DOHH2 (cell line): Measurements from ENCODE around the gene HMGCL.

Experiments used
- EZH2phosphoT487 ChIP-seq: fragments of 200-600 bp; sonication (generic); IDR thresholded peaks from 2 replicates; pipeline ENCODE4 v1.6.1; 2017; ENCODE audit warnings: borderline replicate concordance, mild to moderate bottlenecking, antibody characterized with exemption, low read length, moderate library complexity, mixed read lengths
- TF ChIP-seq, protein P1 (sequence below): fragments of 200-600 bp; sonication (generic); IDR thresholded peaks from one replicate; pipeline ENCODE4 v1.5.1; 2014; ENCODE audit warnings: antibody characterized with exemption, mild to moderate bottlenecking, low read depth, low read length; ENCODE audit not compliant: poor library complexity, severe bottlenecking

DNA sequence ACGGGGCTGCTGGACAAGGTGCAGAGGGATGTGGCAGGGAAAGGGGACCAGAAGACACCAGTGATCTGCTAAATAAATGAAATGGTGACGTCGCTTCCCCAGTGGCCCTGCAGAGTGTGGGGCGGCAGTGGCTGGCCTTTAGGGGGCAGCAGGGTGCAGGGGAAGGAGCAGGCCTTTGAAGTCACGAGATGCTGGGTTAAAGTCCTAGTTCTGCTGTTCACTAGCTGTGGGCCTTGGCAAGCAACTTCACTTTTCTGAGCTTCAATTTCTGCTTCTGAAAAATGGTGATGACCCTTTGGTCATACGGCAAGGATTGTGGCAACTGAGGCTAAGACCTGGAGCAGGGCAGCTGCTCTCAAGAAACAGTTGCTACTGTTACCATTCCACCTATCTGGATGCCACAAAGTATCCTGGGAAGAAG is 15.5 kb downstream of the HMGCL start:
- TF ChIP-seq, protein P1, sequence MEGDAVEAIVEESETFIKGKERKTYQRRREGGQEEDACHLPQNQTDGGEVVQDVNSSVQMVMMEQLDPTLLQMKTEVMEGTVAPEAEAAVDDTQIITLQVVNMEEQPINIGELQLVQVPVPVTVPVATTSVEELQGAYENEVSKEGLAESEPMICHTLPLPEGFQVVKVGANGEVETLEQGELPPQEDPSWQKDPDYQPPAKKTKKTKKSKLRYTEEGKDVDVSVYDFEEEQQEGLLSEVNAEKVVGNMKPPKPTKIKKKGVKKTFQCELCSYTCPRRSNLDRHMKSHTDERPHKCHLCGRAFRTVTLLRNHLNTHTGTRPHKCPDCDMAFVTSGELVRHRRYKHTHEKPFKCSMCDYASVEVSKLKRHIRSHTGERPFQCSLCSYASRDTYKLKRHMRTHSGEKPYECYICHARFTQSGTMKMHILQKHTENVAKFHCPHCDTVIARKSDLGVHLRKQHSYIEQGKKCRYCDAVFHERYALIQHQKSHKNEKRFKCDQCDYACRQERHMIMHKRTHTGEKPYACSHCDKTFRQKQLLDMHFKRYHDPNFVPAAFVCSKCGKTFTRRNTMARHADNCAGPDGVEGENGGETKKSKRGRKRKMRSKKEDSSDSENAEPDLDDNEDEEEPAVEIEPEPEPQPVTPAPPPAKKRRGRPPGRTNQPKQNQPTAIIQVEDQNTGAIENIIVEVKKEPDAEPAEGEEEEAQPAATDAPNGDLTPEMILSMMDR, result peak; percentile 94
- no peak for TF ChIP-seq EZH2phosphoT487
